Hematopoietic multipotent progenitor cell treated with erythropoietin and hydrocortisone succinate and interleukin-3 and kit ligand, for 8 days (in vitro differentiated cells): ENCODE measurements around the gene BIRC6.
A peak's percentile ranks its signal among the peaks of the same experiment; 100 is the strongest.
"Not testable (repeated sequence)": the region's sequence is repeated elsewhere in the genome, so short reads cannot be mapped to it uniquely, and the experiment has no call there.

Source experiments
- DNase-seq: peaks from one replicate; pipeline ENCODE4 v3.0.0-alpha.2; 2015

The BIRC6 gene

GRCh38 chr2:32356681-32357317, at the start of gene BIRC6:
Gene BIRC6, plus strand, starts transcription at chr2:32357023. Its CDS starts 139 bp downstream, at chr2:32357162.
- DNase-seq: peak; percentile 97

- no peak for DNase-seq
Observed at GRCh38 chr2:32310577-32310976, 46.2 kb upstream of the BIRC6 start.

GRCh38 chr2:32314886-32315285, 41.9 kb upstream of the BIRC6 start:
- no peak for DNase-seq

- not testable (repeated sequence) for DNase-seq
Observed at GRCh38 chr2:32328679-32329078, 28.1 kb upstream of the BIRC6 start.

- not testable (repeated sequence) for DNase-seq
Observed at GRCh38 chr2:32329180-32329980, 27.4 kb upstream of the BIRC6 start.

GRCh38 chr2:32330136-32330535, 26.7 kb upstream of the BIRC6 start:
- DNase-seq: no peak

- no peak for DNase-seq
Observed at GRCh38 chr2:32342801-32343200, 14.0 kb upstream of the BIRC6 start.

GRCh38 chr2:32350797-32351196, 6.0 kb upstream of the BIRC6 start:
- not testable (repeated sequence) for DNase-seq

GRCh38 chr2:32355976-32356680, 695 bp upstream of the BIRC6 start:
- DNase-seq: peak; percentile 58

GRCh38 chr2:32357318-32358110, 691 bp downstream of the BIRC6 start:
- DNase-seq: peak; percentile 34

GRCh38 chr2:32358111-32358482, 1.3 kb downstream of the BIRC6 start:
- DNase-seq: peak; percentile 19

- no peak for DNase-seq
Observed at GRCh38 chr2:32360416-32360815, 3.6 kb downstream of the BIRC6 start.

GRCh38 chr2:32362997-32363396, 6.2 kb downstream of the BIRC6 start:
- not testable (repeated sequence) for DNase-seq

- DNase-seq: no peak
Observed at GRCh38 chr2:32363597-32363996, 6.8 kb downstream of the BIRC6 start.

GRCh38 chr2:32364290-32364689, 7.5 kb downstream of the BIRC6 start:
- not testable (repeated sequence) for DNase-seq

GRCh38 chr2:32365679-32366078, 8.9 kb downstream of the BIRC6 start:
- DNase-seq: not testable (repeated sequence)

GRCh38 chr2:32366595-32366994, 9.8 kb downstream of the BIRC6 start:
- no peak for DNase-seq

GRCh38 chr2:32369222-32369621, 12.4 kb downstream of the BIRC6 start:
- DNase-seq: no peak

- DNase-seq: not testable (repeated sequence)
Observed at GRCh38 chr2:32370942-32371341, 14.1 kb downstream of the BIRC6 start.

- DNase-seq: no peak
Observed at GRCh38 chr2:32372519-32373182, 15.8 kb downstream of the BIRC6 start.

GRCh38 chr2:32375228-32375892, 18.5 kb downstream of the BIRC6 start:
- DNase-seq: no peak

- peak; percentile 18 for DNase-seq
Observed at GRCh38 chr2:32376756-32377155, 19.9 kb downstream of the BIRC6 start.
